Lower leg skin (tissue), 4 donors: ENCODE results near the gene GADD45GIP1. TPM values are rescaled to one million over a fixed set of nuclear protein-coding genes. Genes with fewer than 3 reads are reported as not detected.

Experiments used
- DNase-seq, 2 donors: peaks; one replicate each; pipeline ENCODE4 v3.0.0-alpha.2; 2019; ENCODE audit warnings: low spot score in 2 of 2
- H3K4me3 ChIP-seq: fragments of 200-600 bp; sonication (generic); 2 replicates; pipeline ENCODE4 v1.5.1; 2017; ENCODE audit warnings: mild to moderate bottlenecking, low read depth; ENCODE audit not compliant: poor library complexity, severe bottlenecking
- POLR2A ChIP-seq, 2 donors: fragments of 450-650 bp; IDR thresholded peaks; one replicate each; pipeline ENCODE4 v1.6.1; 2016 to 2017; ENCODE audit warnings: antibody characterized with exemption in 2 of 2, mild to moderate bottlenecking in 1 of 2, moderate library complexity in 1 of 2
- WGBS, 2 donors: methylation state at CpG; one replicate each; pipeline ENCODE4 v1.1.5; 2018; 5-methylcytosine and 5-hydroxymethylcytosine counted together
- intact Hi-C: fragments of 100-400 bp; cut with DNase I; formaldehyde crosslinking; loops from one replicate; pipeline ENCODE4 v1.15.0; 2023; ENCODE audit warnings: low total_unique reads
- total RNA-seq, 4 donors: library from RNA; depleted of rRNA; stranded (reverse); fragments of >200 nt; gene quantifications; one replicate each; pipeline ENCODE4 v1.1.0, GENCODE V29; 2016
- TF ChIP-seq, protein P1 (sequence below), 3 donors: fragments of 450-650 bp; IDR thresholded peaks; one replicate each; pipeline ENCODE4 v1.5.1; 2016; ENCODE audit warnings: antibody characterized with exemption in 3 of 3, mild to moderate bottlenecking in 3 of 3, moderate library complexity in 2 of 3

Gene GADD45GIP1
- total RNA-seq, 4 donors from 2014 or later = 21.8 to 42.3 (median 29.7) TPM

GRCh38 chr19:12938779-12939601, 18.0 kb downstream of the GADD45GIP1 start:
- intact Hi-C loops = no loop called here
- 1 to 2% methylated on average over 39 to 49 of the region's 54 CpGs for WGBS, 2 donors

GRCh38 chr19:12937927-12938778, 18.9 kb downstream of the GADD45GIP1 start, which contains the start of gene CALR:
Gene CALR (plus strand): TSS chr19:12938609. CDS start chr19:12938680, 71 bp downstream.
- peak within 1 kb of the TSS; percentile 99 for H3K4me3 ChIP-seq
- peak; percentile 100 for DNase-seq
- intact Hi-C loops = no loop called here
- peak in 1 of 2 donors; percentile 96 for TF ChIP-seq POLR2A (IDR thresholded peaks at IDR 0.05)
- TF ChIP-seq, protein P1, sequence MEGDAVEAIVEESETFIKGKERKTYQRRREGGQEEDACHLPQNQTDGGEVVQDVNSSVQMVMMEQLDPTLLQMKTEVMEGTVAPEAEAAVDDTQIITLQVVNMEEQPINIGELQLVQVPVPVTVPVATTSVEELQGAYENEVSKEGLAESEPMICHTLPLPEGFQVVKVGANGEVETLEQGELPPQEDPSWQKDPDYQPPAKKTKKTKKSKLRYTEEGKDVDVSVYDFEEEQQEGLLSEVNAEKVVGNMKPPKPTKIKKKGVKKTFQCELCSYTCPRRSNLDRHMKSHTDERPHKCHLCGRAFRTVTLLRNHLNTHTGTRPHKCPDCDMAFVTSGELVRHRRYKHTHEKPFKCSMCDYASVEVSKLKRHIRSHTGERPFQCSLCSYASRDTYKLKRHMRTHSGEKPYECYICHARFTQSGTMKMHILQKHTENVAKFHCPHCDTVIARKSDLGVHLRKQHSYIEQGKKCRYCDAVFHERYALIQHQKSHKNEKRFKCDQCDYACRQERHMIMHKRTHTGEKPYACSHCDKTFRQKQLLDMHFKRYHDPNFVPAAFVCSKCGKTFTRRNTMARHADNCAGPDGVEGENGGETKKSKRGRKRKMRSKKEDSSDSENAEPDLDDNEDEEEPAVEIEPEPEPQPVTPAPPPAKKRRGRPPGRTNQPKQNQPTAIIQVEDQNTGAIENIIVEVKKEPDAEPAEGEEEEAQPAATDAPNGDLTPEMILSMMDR (IDR thresholded peaks at IDR 0.05) = no peak
- WGBS, 2 donors = 0 to 1% methylated on average over 34 to 48 of the region's 63 CpGs

More at GRCh38 chr19:12938779-12939601, 18.0 kb downstream of the GADD45GIP1 start:
- TF ChIP-seq, protein P1 (IDR thresholded peaks at IDR 0.05) = no peak
- TF ChIP-seq POLR2A (IDR thresholded peaks at IDR 0.05) = no peak
- DNase-seq = peak in 1 of 2 donors; percentile 91
- H3K4me3 ChIP-seq = peak overlapping the region; percentile 99

GRCh38 chr19:12937093-12937926, 19.7 kb downstream of the GADD45GIP1 start:
- 26 to 28% methylated on average over 23 of the region's 23 CpGs for WGBS, 2 donors
- intact Hi-C loops = no loop called here
- DNase-seq = no peak
- H3K4me3 ChIP-seq = peak overlapping the region; percentile 28
- no peak for TF ChIP-seq POLR2A (IDR thresholded peaks at IDR 0.05)
- TF ChIP-seq, protein P1 (IDR thresholded peaks at IDR 0.05) = no peak

- 70% methylated on average over 6 to 7 of the region's 7 CpGs for WGBS, 2 donors
- intact Hi-C loops = no loop called here
These were observed 20.4 kb downstream of the GADD45GIP1 start for GRCh38 chr19:12936582-12936981.

More at GRCh38 chr19:12936582-12936981, 20.4 kb downstream of the GADD45GIP1 start:
- no peak for TF ChIP-seq POLR2A (IDR thresholded peaks at IDR 0.05)
- TF ChIP-seq, protein P1 (IDR thresholded peaks at IDR 0.05) = no peak
- no peak for DNase-seq
- H3K4me3 ChIP-seq = no peak overlapping the region
